OCI-LY7 (cell line): ENCODE results near the gene MINDY4. TPM values are rescaled to one million over a fixed set of nuclear protein-coding genes. Genes with fewer than 3 reads are reported as not detected.

Source experiments
- BruUV-seq: library from RNA; stranded (reverse); fragments of 400-500 nt; replicated peaks from 2 replicates; lab custom pipeline; 2021; lab: Mats Ljungman, UMichigan
- CTCF ChIA-PET: fragments of 300-600 bp; sonication (Branson Sonifier 250); formaldehyde crosslinking; loops from one replicate; lab custom pipeline; 2022; ENCODE audit warnings: antibody characterized with exemption; ENCODE audit not compliant: unreplicated experiment; lab: Charles Lee
- POLR2A ChIA-PET: fragments of 300-600 bp; sonication (Branson Sonifier 250); formaldehyde crosslinking; loops from one replicate; lab custom pipeline; 2022; ENCODE audit warnings: antibody characterized with exemption; lab: Charles Lee
- DNase-seq: peaks from one replicate; pipeline ENCODE4 v3.0.0-alpha.2; 2015; ENCODE audit warnings: low spot score
- H2AFZ ChIP-seq: fragments of 200-600 bp; sonication (generic), shearing (Covaris generic); 2 replicates; pipeline ENCODE4 v1.6.1; 2014; ENCODE audit warnings: mild to moderate bottlenecking, antibody characterized with exemption, low read length, moderate library complexity
- H3K27ac ChIP-seq: fragments of 200-600 bp; sonication (generic); 2 replicates; pipeline ENCODE4 v1.5.1; 2014; ENCODE audit warnings: mixed run types, low read depth, mild to moderate bottlenecking, moderate library complexity, low read length, inconsistent platforms; ENCODE audit not compliant: poor library complexity, severe bottlenecking
- H3K36me3 ChIP-seq: fragments of 200-600 bp; sonication (generic); 2 replicates; pipeline ENCODE4 v1.6.1; 2014; ENCODE audit warnings: mild to moderate bottlenecking, antibody characterized with exemption, low read length, moderate library complexity, mixed read lengths; ENCODE audit not compliant: insufficient read depth
- H3K4me1 ChIP-seq: fragments of 200-600 bp; sonication (generic); 2 replicates; pipeline ENCODE4 v1.5.1; 2014; ENCODE audit warnings: mild to moderate bottlenecking, low read length; ENCODE audit not compliant: insufficient read depth, poor library complexity, severe bottlenecking
- H3K4me2 ChIP-seq: fragments of 200-600 bp; sonication (generic); 2 replicates; pipeline ENCODE4 v1.6.1; 2014; ENCODE audit warnings: mild to moderate bottlenecking, low read length
- H3K4me3 ChIP-seq: fragments of 200-600 bp; sonication (generic); 2 replicates; pipeline ENCODE4 v1.5.1; 2014; ENCODE audit warnings: mild to moderate bottlenecking, low read depth, low read length; ENCODE audit not compliant: poor library complexity, severe bottlenecking
- H3K79me2 ChIP-seq: fragments of 200-600 bp; sonication (generic); 2 replicates; pipeline ENCODE4 v1.6.1; 2016; ENCODE audit warnings: low read depth, mild to moderate bottlenecking, low read length, moderate library complexity, mixed read lengths; ENCODE audit not compliant: insufficient read depth
- H3K9me2 ChIP-seq: fragments of 200-600 bp; sonication (generic); 2 replicates; pipeline ENCODE4 v1.6.1; 2016; ENCODE audit warnings: mild to moderate bottlenecking, low read length, mixed read lengths; ENCODE audit not compliant: insufficient read depth
- H3K9me3 ChIP-seq: fragments of 200-600 bp; sonication (generic); 2 replicates; pipeline ENCODE4 v1.6.1; 2014; ENCODE audit warnings: mild to moderate bottlenecking, mixed run types, low read length, mixed read lengths
- H4K20me1 ChIP-seq: fragments of 200-600 bp; sonication (generic); 2 replicates; pipeline ENCODE4 v1.6.1; 2014; ENCODE audit warnings: mild to moderate bottlenecking, antibody characterized with exemption, low read length, moderate library complexity, mixed read lengths; ENCODE audit not compliant: insufficient read depth
- CTCF ChIP-seq: fragments of 200-600 bp; sonication (generic); conservative IDR thresholded peaks from 2 replicates; pipeline ENCODE4 v1.5.1; 2014; ENCODE audit warnings: mild to moderate bottlenecking, antibody characterized with exemption, low read length, moderate library complexity, mixed read lengths
- EZH2phosphoT487 ChIP-seq: fragments of 200-600 bp; sonication (generic); IDR thresholded peaks from 2 replicates; pipeline ENCODE4 v1.6.1; 2018; ENCODE audit warnings: low read depth, borderline replicate concordance, mild to moderate bottlenecking, mixed run types, antibody characterized with exemption, low read length, moderate library complexity, mixed read lengths
- intact Hi-C: fragments of 100-400 bp; cut with micrococcal nuclease; formaldehyde crosslinking; loops from one replicate; pipeline ENCODE4 v1.10.0; 2022; ENCODE audit not compliant: unreplicated experiment
- total RNA-seq, 2 experiments: library from RNA; depleted of rRNA in 1 of 2; stranded (reverse); fragments of >200 nt in 1 of 2; shearing (Covaris generic) in 1 of 2; gene quantifications; 2 replicates each; pipeline ENCODE4 v1.2.3, GENCODE V29; 2014 to 2022

Gene MINDY4
- total RNA-seq, 2 experiments from 2014 or later, result 0.86 TPM; not detected in 1

GRCh38 chr7:30924624-30925023 is 153.4 kb downstream of the MINDY4 start:
- Histone ChIP-seq H3K27ac (no peak overlapping the region), H3K9me3 (no peaks in the 10 kb centered on the region), H3K4me2 (no peak overlapping the region), H3K36me3 (no peaks in the 10 kb centered on the region), H3K9me2 (no peaks in the 10 kb centered on the region), H2AFZ (no peak overlapping the region), H3K4me3 (no peak overlapping the region), H3K79me2 (no peaks in the 10 kb centered on the region), H4K20me1 (no peaks in the 10 kb centered on the region), H3K4me1 (no peaks in the 10 kb centered on the region)
- CTCF ChIA-PET, result interaction anchor here (0.5 kb wide), 1 partner anchor 14 kb away, joined by 3 read pairs; no protein-coding TSS in a partner anchor
- no peak for TF ChIP-seq CTCF
- no peak for TF ChIP-seq EZH2phosphoT487
- no peak for DNase-seq
- BruUV-seq, result no TSS peak
- POLR2A ChIA-PET, result interaction anchor here (0.6 to 0.8 kb wide), 2 partner anchors 15 to 162 kb away, joined by 3 read pairs; no protein-coding TSS in a partner anchor
- intact Hi-C loops, result no loop called here

GRCh38 chr7:30925117-30925516 is 153.9 kb downstream of the MINDY4 start:
- no peak overlapping the region for H3K27ac ChIP-seq
- POLR2A ChIA-PET, result interaction anchor here (0.8 kb wide), 1 partner anchor 14 kb away, joined by 3 read pairs; no protein-coding TSS in a partner anchor

More at GRCh38 chr7:30925117-30925516, 153.9 kb downstream of the MINDY4 start:
- Histone ChIP-seq H3K9me2 (no peaks in the 10 kb centered on the region), H3K36me3 (no peaks in the 10 kb centered on the region), H3K79me2 (no peaks in the 10 kb centered on the region), H2AFZ (no peak overlapping the region), H3K9me3 (no peaks in the 10 kb centered on the region), H4K20me1 (no peaks in the 10 kb centered on the region), H3K4me3 (no peak overlapping the region), H3K4me1 (no peaks in the 10 kb centered on the region), H3K4me2 (no peak overlapping the region)
- TF ChIP-seq CTCF (no peak), EZH2phosphoT487 (no peak)
- BruUV-seq, result no TSS peak
- CTCF ChIA-PET, result interaction anchor here (0.5 kb wide), 1 partner anchor 14 kb away, joined by 3 read pairs; no protein-coding TSS in a partner anchor
- intact Hi-C loops, result no loop called here
- no peak for DNase-seq
